Measurements from ENCODE around the gene RASGRF2.
"Not testable (repeated sequence)": the region's sequence is repeated elsewhere in the genome, so short reads cannot be mapped to it uniquely, and the experiment has no call there.

RASGRF2 gene

GRCh38 chr5:81247441-81247972 is 287.3 kb downstream of the RASGRF2 start:
- no peak for DNase-seq

GRCh38 chr5:81249240-81249639 is 289.1 kb downstream of the RASGRF2 start:
- DNase-seq = no peak

- DNase-seq = no peak
These were observed 289.8 kb downstream of the RASGRF2 start for GRCh38 chr5:81250004-81250403.

- DNase-seq = no peak
These were observed 291.8 kb downstream of the RASGRF2 start for GRCh38 chr5:81251922-81252321.

GRCh38 chr5:81252904-81253303 is 292.7 kb downstream of the RASGRF2 start:
- DNase-seq = no peak

- no peak for DNase-seq
These were observed 293.7 kb downstream of the RASGRF2 start for GRCh38 chr5:81253875-81254274.

- no peak for DNase-seq
These were observed 294.9 kb downstream of the RASGRF2 start for GRCh38 chr5:81254886-81255559.

GRCh38 chr5:81256766-81257165 is 296.6 kb downstream of the RASGRF2 start:
- DNase-seq = no peak

- not testable (repeated sequence) for DNase-seq
These were observed 302.6 kb downstream of the RASGRF2 start for GRCh38 chr5:81262796-81263195.

GRCh38 chr5:81265101-81265500 is 304.9 kb downstream of the RASGRF2 start:
- no peak for DNase-seq

GRCh38 chr5:81268521-81269196 is 308.5 kb downstream of the RASGRF2 start:
- DNase-seq = no peak

- DNase-seq = no peak
These were observed 309.7 kb downstream of the RASGRF2 start for GRCh38 chr5:81269751-81270393.

GRCh38 chr5:81270394-81271027 is 310.3 kb downstream of the RASGRF2 start:
- not testable (repeated sequence) for DNase-seq

All from NCI-H524 treated with DMSO at 0.1 percent for 48 hours (cell line).